H1 (cell line): ENCODE measurements around the gene PPM1K. TPM values are rescaled to one million over a fixed set of nuclear protein-coding genes. Genes with fewer than 3 reads are reported as not detected.

Experiments used
- CTCF ChIA-PET: fragments of 300-600 bp; sonication (Branson Sonifier 250); formaldehyde crosslinking; loops from one replicate; lab custom pipeline; 2021; ENCODE audit not compliant: partially characterized antibody; lab: Charles Lee
- POLR2A ChIA-PET: fragments of 300-600 bp; sonication (Branson Sonifier 250); formaldehyde crosslinking; loops from one replicate; lab custom pipeline; 2021; ENCODE audit warnings: inconsistent platforms; ENCODE audit not compliant: partially characterized antibody; lab: Charles Lee
- DNase-seq, 2 experiments: peaks; one replicate each; pipeline versions ENCODE4 v3.0.0 to v3.0.0-alpha.2; 2010 to 2022; ENCODE audit warnings: low spot score in 2 of 2, low read depth in 1 of 2, mixed read lengths in 1 of 2
- FAIRE-seq: peaks from 2 replicates; lab custom pipeline; 2011; peaks lifted over from hg19 to GRCh38; lab: Jason Lieb, UNC
- H2AFZ ChIP-seq: 2 replicates; pipeline ENCODE4 v1.8.1; 2012; ENCODE audit warnings: low read length, inconsistent platforms
- H2AK5ac ChIP-seq: 2 replicates; pipeline ENCODE4 v1.6.1; 2013; ENCODE audit warnings: low read depth, low read length
- H2BK120ac ChIP-seq: replicated peaks from 2 replicates; pipeline ENCODE3; 2013; ENCODE audit warnings: low read depth, low read length, inconsistent platforms
- H2BK12ac ChIP-seq: 2 replicates; pipeline ENCODE4 v1.6.1; 2013; ENCODE audit warnings: low read depth, low read length
- H2BK15ac ChIP-seq: 2 replicates; pipeline ENCODE4 v1.6.1; 2013; ENCODE audit warnings: low read length
- H2BK20ac ChIP-seq: 2 replicates; pipeline ENCODE4 v1.6.1; 2013; ENCODE audit warnings: low read length
- H2BK5ac ChIP-seq: 2 replicates; pipeline ENCODE4 v1.6.1; 2013; ENCODE audit warnings: low read depth, low read length
- H3K14ac ChIP-seq: 2 replicates; pipeline ENCODE4 v1.6.1; 2013; ENCODE audit warnings: inconsistent platforms; ENCODE audit not compliant: insufficient read length
- H3K18ac ChIP-seq: 2 replicates; pipeline ENCODE4 v1.6.1; 2013; ENCODE audit warnings: low read length; ENCODE audit errors: extremely low read depth
- H3K23ac ChIP-seq: 2 replicates; pipeline ENCODE4 v1.6.1; 2013; ENCODE audit warnings: inconsistent platforms; ENCODE audit not compliant: insufficient read length
- H3K23me2 ChIP-seq: 2 replicates; pipeline ENCODE4 v1.6.1; 2013; ENCODE audit warnings: low read depth, low read length
- H3K27ac ChIP-seq: 2 replicates; pipeline ENCODE4 v1.6.1; 2011; ENCODE audit warnings: low read depth, low read length, inconsistent platforms
- H3K27me3 ChIP-seq, 4 experiments: replicated peaks in 1 of 4; 1 replicate in 1 of 4; 2 replicates in 3 of 4; pipeline versions ENCODE4 v1.6.1 to v1.8.1; 2011 to 2013; ENCODE audit warnings: low read length in 3 of 4, mild to moderate bottlenecking in 3 of 4, inconsistent platforms in 2 of 4, mixed read lengths in 2 of 4, moderate library complexity in 1 of 4; ENCODE audit not compliant: control insufficient read depth in 3 of 4, insufficient read depth in 3 of 4; ENCODE audit errors: extremely low read depth in 1 of 4
- H3K36me3 ChIP-seq, 4 experiments: 2 replicates each; pipeline versions ENCODE4 v1.6.1 to v1.8.1; 2011 to 2013; ENCODE audit warnings: mild to moderate bottlenecking in 4 of 4, low read length in 3 of 4, moderate library complexity in 2 of 4, control low read depth in 1 of 4, inconsistent platforms in 1 of 4; ENCODE audit not compliant: insufficient read depth in 4 of 4, control insufficient read depth in 2 of 4
- H3K4ac ChIP-seq: replicated peaks from 2 replicates; pipeline ENCODE3; 2013; ENCODE audit warnings: low read length, low read depth, mixed read lengths, inconsistent platforms; ENCODE audit not compliant: insufficient read length
- H3K4me1 ChIP-seq, 4 experiments: replicated peaks in 1 of 4; 1 replicate in 1 of 4; 2 replicates in 3 of 4; pipeline versions ENCODE4 v1.6.1 to v1.8.1; 2011 to 2013; ENCODE audit warnings: low read length in 3 of 4, inconsistent platforms in 2 of 4, mixed read lengths in 1 of 4; ENCODE audit not compliant: insufficient read depth in 4 of 4, control insufficient read depth in 3 of 4
- H3K4me2 ChIP-seq, 2 experiments: 2 replicates each; pipeline versions ENCODE4 v1.6.1 to v1.8.1; 2011 to 2013; ENCODE audit warnings: low read depth in 2 of 2, low read length in 2 of 2, control low read depth in 1 of 2, inconsistent platforms in 1 of 2, mild to moderate bottlenecking in 1 of 2; ENCODE audit not compliant: insufficient read depth in 1 of 2
- H3K4me3 ChIP-seq, 4 experiments: fragments of 200-600, 300-600 bp in 1 of 4; sonication (generic), shearing (Covaris generic), sonication (Bioruptor Twin) in 1 of 4; 2 replicates each; pipeline versions ENCODE4 v1.5.1 to v1.8.1; 2011 to 2016; ENCODE audit warnings: low read length in 4 of 4, low read depth in 3 of 4, control low read depth in 2 of 4, inconsistent platforms in 2 of 4, mild to moderate bottlenecking in 2 of 4, mixed read lengths in 1 of 4, moderate library complexity in 1 of 4; ENCODE audit not compliant: insufficient read depth in 2 of 4; ENCODE audit errors: extremely low read depth in 1 of 4
- H3K56ac ChIP-seq: replicated peaks from 2 replicates; pipeline ENCODE3; 2013; ENCODE audit warnings: low read depth, mild to moderate bottlenecking, mixed read lengths, low read length, inconsistent platforms; ENCODE audit not compliant: insufficient read length
- H3K79me1 ChIP-seq: 2 replicates; pipeline ENCODE4 v1.6.1; 2013; ENCODE audit warnings: low read depth, low read length, control low read depth
- H3K79me2 ChIP-seq, 2 experiments: 2 replicates each; pipeline versions ENCODE4 v1.6.1 to v1.8.1; 2012 to 2013; ENCODE audit warnings: low read length in 2 of 2, mild to moderate bottlenecking in 2 of 2, inconsistent platforms in 1 of 2; ENCODE audit not compliant: insufficient read depth in 2 of 2, control insufficient read depth in 1 of 2
- H3K9ac ChIP-seq, 4 experiments: replicated peaks in 1 of 4; 1 replicate in 1 of 4; 2 replicates in 3 of 4; pipeline versions ENCODE4 v1.6.1 to v1.8.1; 2011 to 2013; ENCODE audit warnings: low read depth in 3 of 4, low read length in 3 of 4, control low read depth in 2 of 4, mild to moderate bottlenecking in 2 of 4, moderate library complexity in 2 of 4, inconsistent platforms in 1 of 4; ENCODE audit errors: extremely low read depth in 1 of 4
- H3K9me3 ChIP-seq, 2 experiments: 2 replicates each; pipeline versions ENCODE4 v1.6.1 to v1.8.1; 2012 to 2013; ENCODE audit warnings: mild to moderate bottlenecking in 2 of 2, moderate library complexity in 2 of 2, control low read depth in 1 of 2, inconsistent platforms in 1 of 2, low read depth in 1 of 2, low read length in 1 of 2, mixed read lengths in 1 of 2; ENCODE audit not compliant: insufficient read depth in 2 of 2
- H4K20me1 ChIP-seq, 2 experiments: replicated peaks in 1 of 2; 2 replicates each; pipeline versions ENCODE3 to v1.8.1; 2011 to 2013; ENCODE audit warnings: inconsistent platforms in 2 of 2, low read length in 2 of 2, mild to moderate bottlenecking in 1 of 2; ENCODE audit not compliant: insufficient read depth in 2 of 2, control insufficient read depth in 1 of 2
- H4K5ac ChIP-seq: 2 replicates; pipeline ENCODE4 v1.6.1; 2013; ENCODE audit warnings: low read length, low read depth, mixed read lengths, inconsistent platforms; ENCODE audit not compliant: insufficient read length
- H4K8ac ChIP-seq: 2 replicates; pipeline ENCODE4 v1.8.0; 2013; ENCODE audit warnings: mild to moderate bottlenecking, moderate library complexity, low read length, inconsistent platforms; ENCODE audit not compliant: insufficient read depth; ENCODE audit errors: extremely low read depth
- H4K91ac ChIP-seq: replicated peaks from 2 replicates; pipeline ENCODE3; 2013; ENCODE audit warnings: low read length, mixed read lengths, inconsistent platforms; ENCODE audit not compliant: insufficient read length
- BACH1 ChIP-seq: IDR thresholded peaks from 2 replicates; pipeline ENCODE4 v1.6.1; 2012; ENCODE audit warnings: low read length, improper control_type of control experiment
- CBX5 ChIP-seq: fragments of 300-800, 300-1000 bp; sonication (generic); IDR thresholded peaks from 2 replicates; pipeline ENCODE4 v1.7.1; 2016; ENCODE audit warnings: antibody characterized with exemption, low read length, low read depth
- CHD1 ChIP-seq: IDR thresholded peaks from 2 replicates; pipeline ENCODE4 v1.6.1; 2012; ENCODE audit warnings: low read depth, low read length, improper control_type of control experiment
- CHD2 ChIP-seq: IDR thresholded peaks from 2 replicates; pipeline ENCODE4 v1.6.1; 2012; ENCODE audit warnings: low read length, improper control_type of control experiment
- NANOG ChIP-seq: IDR thresholded peaks from 2 replicates; pipeline ENCODE4 v1.6.1; 2011; ENCODE audit warnings: low read length, low read depth, mild to moderate bottlenecking, inconsistent platforms; ENCODE audit not compliant: insufficient read depth, poor library complexity, severe bottlenecking
- RBBP5 ChIP-seq: IDR thresholded peaks from 2 replicates; pipeline ENCODE4 v1.7.1; 2012; ENCODE audit warnings: low read depth, mild to moderate bottlenecking, inconsistent platforms, low read length, moderate library complexity, borderline replicate concordance
- RFX5 ChIP-seq: IDR thresholded peaks from 2 replicates; pipeline ENCODE4 v1.6.1; 2011; ENCODE audit warnings: low read depth, low read length, improper control_type of control experiment, borderline replicate concordance
- SP2 ChIP-seq: IDR thresholded peaks from 2 replicates; pipeline ENCODE4 v1.6.1; 2012; ENCODE audit warnings: mild to moderate bottlenecking, low read length, inconsistent platforms
- TCF12 ChIP-seq: IDR thresholded peaks from 2 replicates; pipeline ENCODE4 v1.6.1; 2011; ENCODE audit warnings: low read depth, mild to moderate bottlenecking, low read length
- YY1 ChIP-seq: IDR thresholded peaks from 2 replicates; pipeline ENCODE4 v1.6.1; 2011; ENCODE audit warnings: low read depth, mild to moderate bottlenecking, low read length
- polyA plus RNA-seq, 7 experiments: library from polyadenylated mRNA; depleted of rRNA in 3 of 7; stranded (reverse) in 5 of 7; unstranded in 2 of 7; fragments of >200 nt in 5 of 7; fragments of 200-250 nt in 2 of 7; gene quantifications; 1 replicate in 5 of 7; 2 replicates in 1 of 7; 4 replicates in 1 of 7; pipeline versions ENCODE4 v1.2.1 to v1.2.3, GENCODE V29; 2011 to 2013; ENCODE audit warnings: missing spikeins in 2 of 7, mixed read lengths in 2 of 7
- total RNA-seq: library from RNA; stranded (reverse); fragmentation: NEBNext Ultra II Directional; extraction: Animal tissue kit (Norgen Biotek cat#: 25700); gene quantifications from 2 replicates; pipeline ENCODE4 v1.2.1, GENCODE V29; 2021

The PPM1K gene
- total and polyA plus RNA-seq, 2 of the 8 experiments (the other 6 are each of a cell fraction or from before 2014, with no cell fraction given): 4.2 to 10.7 TPM

- Histone ChIP-seq H4K91ac (no peak overlapping the region), H3K23me2 (peaks cover 11% of the 10 kb centered on the region), H4K5ac (no peak overlapping the region), H4K20me1 (peaks cover 0 to 4% of the 10 kb centered on the region in 2 experiments), H4K8ac (no peak overlapping the region), H2BK20ac (no peak overlapping the region), H2AFZ (no peak overlapping the region), H3K23ac (no peak overlapping the region), H3K56ac (no peak overlapping the region), H3K9ac (no peak overlapping the region), H3K18ac (no peak overlapping the region), H3K4me1 (peaks cover 0 to 5% (median 1%) of the 10 kb centered on the region in 4 experiments; a peak in 4 of 7 replicates), H3K4me3 (no peak overlapping the region), H3K4me2 (no peak overlapping the region), H2BK12ac (no peak overlapping the region), H2AK5ac (no peak overlapping the region), H3K4ac (no peak overlapping the region), H3K27ac (no peak overlapping the region), H2BK5ac (no peak overlapping the region), H3K14ac (no peak overlapping the region), H3K79me1 (no peaks in the 10 kb centered on the region), H3K27me3 (peaks cover 0 to 9% (median 5%) of the 10 kb centered on the region in 4 experiments; a peak in 4 of 7 replicates), H2BK120ac (no peak overlapping the region), H3K9me3 (no peaks in the 10 kb centered on the region), H3K36me3 (no peaks in the 10 kb centered on the region), H2BK15ac (no peak overlapping the region), H3K79me2 (no peaks in the 10 kb centered on the region)
- CTCF ChIA-PET: interaction anchor here (0.8 to 4.7 kb wide), 3 partner anchors 11 to 82 kb away, joined by 3 to 16 read pairs (median 5); no protein-coding TSS in a partner anchor
- no peak for DNase-seq
- no peak for TF ChIP-seq NANOG
- TF ChIP-seq CHD2: no peak
- TF ChIP-seq YY1: no peak
- no peak for TF ChIP-seq SP2
- TF ChIP-seq CHD1: no peak
- no peak for TF ChIP-seq RBBP5
- no peak for TF ChIP-seq BACH1
- no peak for TF ChIP-seq TCF12
- no peak for TF ChIP-seq CBX5
- TF ChIP-seq RFX5: no peak
- no peak for FAIRE-seq
- POLR2A ChIA-PET: no interaction called here
Measured at GRCh38 chr4:88286897-88287296, 2.5 kb upstream of the PPM1K start.
